HG03045 (cell line): Measurements from ENCODE around the gene SLC38A3.

ENCODE experiments used
- ATAC-seq: cut with Tn5 transposase; IDR thresholded peaks from one replicate; pipeline ENCODE4 v1.9.1; 2021; ENCODE audit warnings: mild to moderate bottlenecking, moderate library complexity; ENCODE audit not compliant: unreplicated experiment

The SLC38A3 gene

GRCh38 chr3:50168791-50169190, 36.3 kb upstream of the SLC38A3 start:
- ATAC-seq: no peak

- ATAC-seq: no peak
These were observed 35.7 kb upstream of the SLC38A3 start for GRCh38 chr3:50169232-50169832.

- ATAC-seq: no peak
These were observed 35.2 kb upstream of the SLC38A3 start for GRCh38 chr3:50169858-50170257.

- ATAC-seq: no peak
These were observed 34.4 kb upstream of the SLC38A3 start for GRCh38 chr3:50170689-50171088.

- no peak for ATAC-seq
These were observed 33.4 kb upstream of the SLC38A3 start for GRCh38 chr3:50171540-50172301.

- ATAC-seq: no peak
These were observed 32.3 kb upstream of the SLC38A3 start for GRCh38 chr3:50172626-50173220.

GRCh38 chr3:50173685-50174516, 31.2 kb upstream of the SLC38A3 start:
- no peak for ATAC-seq

- ATAC-seq: no peak
These were observed 30.6 kb upstream of the SLC38A3 start for GRCh38 chr3:50174517-50174895.

GRCh38 chr3:50174947-50175524, 30.0 kb upstream of the SLC38A3 start:
- no peak for ATAC-seq

GRCh38 chr3:50177346-50177745, 27.7 kb upstream of the SLC38A3 start:
- no peak for ATAC-seq

- no peak for ATAC-seq
These were observed 25.4 kb upstream of the SLC38A3 start for GRCh38 chr3:50179710-50180109.

- ATAC-seq: no peak
These were observed 23.1 kb upstream of the SLC38A3 start for GRCh38 chr3:50181985-50182384.

- no peak for ATAC-seq
These were observed 22.5 kb upstream of the SLC38A3 start for GRCh38 chr3:50182533-50183099.

GRCh38 chr3:50183755-50184154, 21.3 kb upstream of the SLC38A3 start:
- no peak for ATAC-seq

- no peak for ATAC-seq
These were observed 20.7 kb upstream of the SLC38A3 start for GRCh38 chr3:50184242-50184978.

GRCh38 chr3:50185230-50185629, 19.8 kb upstream of the SLC38A3 start:
- ATAC-seq: no peak

- no peak for ATAC-seq
These were observed 19.0 kb upstream of the SLC38A3 start for GRCh38 chr3:50186096-50186495.

GRCh38 chr3:50187750-50188149, 17.3 kb upstream of the SLC38A3 start:
- no peak for ATAC-seq

- no peak for ATAC-seq
These were observed 15.8 kb upstream of the SLC38A3 start for GRCh38 chr3:50189274-50189673.

GRCh38 chr3:50189989-50190388, 15.1 kb upstream of the SLC38A3 start:
- no peak for ATAC-seq
